Osteoblast (primary cell): ENCODE data around the gene IL36G. TPM values are rescaled to one million over a fixed set of nuclear protein-coding genes. Genes with fewer than 3 reads are reported as not detected.

Source experiments
- DNase-seq: peaks from one replicate; pipeline ENCODE4 v3.0.0; 2011; ENCODE audit warnings: low spot score, mixed read lengths; ENCODE audit not compliant: insufficient read length; ENCODE audit errors: missing footprints
- H2AFZ ChIP-seq: 2 replicates; pipeline ENCODE4 v1.6.0; 2011; ENCODE audit warnings: mild to moderate bottlenecking, low read length
- H3K27ac ChIP-seq: 2 replicates; pipeline ENCODE4 v1.5.1; 2011; ENCODE audit warnings: mild to moderate bottlenecking, low read depth, low read length, moderate library complexity
- H3K27me3 ChIP-seq: 2 replicates; pipeline ENCODE4 v1.6.0; 2012; ENCODE audit warnings: mild to moderate bottlenecking, control low read depth, inconsistent platforms, low read length, moderate library complexity; ENCODE audit not compliant: insufficient read depth
- H3K36me3 ChIP-seq: 2 replicates; pipeline ENCODE4 v1.5.1; 2011; ENCODE audit warnings: mild to moderate bottlenecking, low read length, control low read depth, moderate library complexity; ENCODE audit not compliant: insufficient read depth
- H3K4me1 ChIP-seq: 2 replicates; pipeline ENCODE4 v1.5.1; 2011; ENCODE audit warnings: mild to moderate bottlenecking, low read length, control low read depth, moderate library complexity; ENCODE audit not compliant: insufficient read depth
- H3K4me2 ChIP-seq: 2 replicates; pipeline ENCODE4 v1.6.0; 2011; ENCODE audit warnings: mild to moderate bottlenecking, low read length; ENCODE audit not compliant: insufficient read depth
- H3K4me3 ChIP-seq: fragments of 200-600 bp; sonication (generic); 3 replicates; pipeline ENCODE4 v1.5.1; 2012; ENCODE audit warnings: mild to moderate bottlenecking, low read length, inconsistent platforms; ENCODE audit not compliant: insufficient read depth
- H3K79me2 ChIP-seq: 2 replicates; pipeline ENCODE4 v1.6.0; 2012; ENCODE audit warnings: mild to moderate bottlenecking, low read length, control low read depth, inconsistent platforms; ENCODE audit not compliant: insufficient read depth
- H3K9me3 ChIP-seq: 2 replicates; pipeline ENCODE4 v1.5.1; 2011; ENCODE audit warnings: low read depth, low read length, control low read depth
- H4K20me1 ChIP-seq: 2 replicates; pipeline ENCODE4 v1.6.0; 2012; ENCODE audit warnings: mild to moderate bottlenecking, low read length, control low read depth; ENCODE audit not compliant: insufficient read depth
- CTCF ChIP-seq: IDR thresholded peaks from 2 replicates; pipeline ENCODE4 v1.5.1; 2011; ENCODE audit warnings: mild to moderate bottlenecking, low read depth, low read length, moderate library complexity; ENCODE audit errors: extremely low read depth
- total RNA-seq: library from RNA; depleted of rRNA; stranded (reverse); fragments of >200 nt; gene quantifications from 2 replicates; pipeline ENCODE4 v1.2.3, GENCODE V29; 2012

Gene IL36G
- total RNA-seq, 1 donor = not detected

- Histone ChIP-seq H3K27me3 (peaks cover 55% of the 10 kb centered on the region), H3K79me2 (no peaks in the 10 kb centered on the region), H3K4me1 (no peaks in the 10 kb centered on the region), H4K20me1 (no peaks in the 10 kb centered on the region), H2AFZ (no peak overlapping the region), H3K27ac (no peak overlapping the region), H3K4me3 (no peak overlapping the region), H3K9me3 (peaks cover 3% of the 10 kb centered on the region), H3K36me3 (no peaks in the 10 kb centered on the region), H3K4me2 (no peak overlapping the region)
- TF ChIP-seq CTCF = no peak
- no peak for DNase-seq
Measured at GRCh38 chr2:112949456-112949855, 28.4 kb upstream of the IL36G start.

- H3K4me1 ChIP-seq = peaks cover 4% of the 10 kb centered on the region
- no peak overlapping the region for H3K27ac ChIP-seq
- H3K79me2 ChIP-seq = no peaks in the 10 kb centered on the region
- TF ChIP-seq CTCF = no peak
- no peak overlapping the region for H3K4me3 ChIP-seq
- no peaks in the 10 kb centered on the region for H3K36me3 ChIP-seq
- H2AFZ ChIP-seq = no peak overlapping the region
- DNase-seq = no peak
- H3K27me3 ChIP-seq = peaks cover 54% of the 10 kb centered on the region
- H4K20me1 ChIP-seq = no peaks in the 10 kb centered on the region
- no peaks in the 10 kb centered on the region for H3K9me3 ChIP-seq
- H3K4me2 ChIP-seq = no peak overlapping the region
Measured at GRCh38 chr2:112954364-112954763, 23.4 kb upstream of the IL36G start.

- Histone ChIP-seq H3K4me2 (no peak overlapping the region), H2AFZ (no peak overlapping the region), H3K9me3 (no peaks in the 10 kb centered on the region), H4K20me1 (no peaks in the 10 kb centered on the region), H3K4me3 (no peak overlapping the region), H3K79me2 (no peaks in the 10 kb centered on the region), H3K27ac (no peak overlapping the region), H3K4me1 (peaks cover 4% of the 10 kb centered on the region), H3K36me3 (no peaks in the 10 kb centered on the region), H3K27me3 (peaks cover 46% of the 10 kb centered on the region)
- DNase-seq = no peak
- no peak for TF ChIP-seq CTCF
Measured at GRCh38 chr2:112957511-112957910, 20.3 kb upstream of the IL36G start.

GRCh38 chr2:112958428-112959108 lies 19.2 kb upstream of the IL36G start:
- Histone ChIP-seq H3K27me3 (peaks cover 55% of the 10 kb centered on the region), H3K27ac (no peak overlapping the region), H3K79me2 (no peaks in the 10 kb centered on the region), H3K4me2 (peak overlapping the region; percentile 15), H3K9me3 (no peaks in the 10 kb centered on the region), H3K4me1 (peaks cover 4% of the 10 kb centered on the region), H3K36me3 (no peaks in the 10 kb centered on the region), H2AFZ (no peak overlapping the region), H3K4me3 (no peak overlapping the region), H4K20me1 (no peaks in the 10 kb centered on the region)
- peak; percentile 95 for TF ChIP-seq CTCF
- DNase-seq = peak; percentile 47
